COLO829 (cell line): ENCODE results near the gene PFN4.
"Not testable (repeated sequence)": the region's sequence is repeated elsewhere in the genome, so short reads cannot be mapped to it uniquely, and the experiment has no call there.

ENCODE experiments used
- DNase-seq: peaks from one replicate; pipeline ENCODE4 v3.0.0; 2012; ENCODE audit warnings: low spot score

Gene PFN4

GRCh38 chr2:24111407-24111901 lies 11.7 kb downstream of the PFN4 start:
- DNase-seq: no peak

GRCh38 chr2:24110660-24111303 lies 12.4 kb downstream of the PFN4 start:
- no peak for DNase-seq

- not testable (repeated sequence) for DNase-seq
Measured at GRCh38 chr2:24109431-24109830, 13.7 kb downstream of the PFN4 start.

- no peak for DNase-seq
Measured at GRCh38 chr2:24107336-24107735, 15.8 kb downstream of the PFN4 start.

GRCh38 chr2:24106786-24107185 lies 16.3 kb downstream of the PFN4 start:
- no peak for DNase-seq

- DNase-seq: no peak
Measured at GRCh38 chr2:24105816-24106215, 17.3 kb downstream of the PFN4 start.

- no peak for DNase-seq
Measured at GRCh38 chr2:24104906-24105305, 18.2 kb downstream of the PFN4 start.

- no peak for DNase-seq
Measured at GRCh38 chr2:24104110-24104650, 19.0 kb downstream of the PFN4 start.

GRCh38 chr2:24102677-24103076 lies 20.5 kb downstream of the PFN4 start:
- no peak for DNase-seq

- no peak for DNase-seq
Measured at GRCh38 chr2:24101992-24102391, 21.1 kb downstream of the PFN4 start.

- DNase-seq: not testable (repeated sequence)
Measured at GRCh38 chr2:24100732-24101131, 22.4 kb downstream of the PFN4 start.

- not testable (repeated sequence) for DNase-seq
Measured at GRCh38 chr2:24095171-24095677, 27.9 kb downstream of the PFN4 start.

GRCh38 chr2:24093270-24093669 lies 29.9 kb downstream of the PFN4 start:
- DNase-seq: not testable (repeated sequence)

- DNase-seq: no peak
Measured at GRCh38 chr2:24088821-24089359, 34.2 kb downstream of the PFN4 start.

- no peak for DNase-seq
Measured at GRCh38 chr2:24087032-24087431, 36.1 kb downstream of the PFN4 start.

GRCh38 chr2:24086241-24086640 lies 36.9 kb downstream of the PFN4 start:
- DNase-seq: no peak

- DNase-seq: no peak
Measured at GRCh38 chr2:24085200-24085489, 38.0 kb downstream of the PFN4 start.

- DNase-seq: peak; percentile 66
Measured at GRCh38 chr2:24084386-24085199, 38.5 kb downstream of the PFN4 start, which contains the start of gene TP53I3. TP53I3 (minus strand) TSS chr2:24084834; CDS start chr2:24084326, 508 bp downstream.

GRCh38 chr2:24083567-24084385 lies 39.4 kb downstream of the PFN4 start:
- peak; percentile 31 for DNase-seq

- no peak for DNase-seq
Measured at GRCh38 chr2:24082787-24083566, 40.2 kb downstream of the PFN4 start.

GRCh38 chr2:24080701-24081100 lies 42.4 kb downstream of the PFN4 start:
- no peak for DNase-seq
